Measurements from ENCODE around the gene UNC13D.

DNA sequence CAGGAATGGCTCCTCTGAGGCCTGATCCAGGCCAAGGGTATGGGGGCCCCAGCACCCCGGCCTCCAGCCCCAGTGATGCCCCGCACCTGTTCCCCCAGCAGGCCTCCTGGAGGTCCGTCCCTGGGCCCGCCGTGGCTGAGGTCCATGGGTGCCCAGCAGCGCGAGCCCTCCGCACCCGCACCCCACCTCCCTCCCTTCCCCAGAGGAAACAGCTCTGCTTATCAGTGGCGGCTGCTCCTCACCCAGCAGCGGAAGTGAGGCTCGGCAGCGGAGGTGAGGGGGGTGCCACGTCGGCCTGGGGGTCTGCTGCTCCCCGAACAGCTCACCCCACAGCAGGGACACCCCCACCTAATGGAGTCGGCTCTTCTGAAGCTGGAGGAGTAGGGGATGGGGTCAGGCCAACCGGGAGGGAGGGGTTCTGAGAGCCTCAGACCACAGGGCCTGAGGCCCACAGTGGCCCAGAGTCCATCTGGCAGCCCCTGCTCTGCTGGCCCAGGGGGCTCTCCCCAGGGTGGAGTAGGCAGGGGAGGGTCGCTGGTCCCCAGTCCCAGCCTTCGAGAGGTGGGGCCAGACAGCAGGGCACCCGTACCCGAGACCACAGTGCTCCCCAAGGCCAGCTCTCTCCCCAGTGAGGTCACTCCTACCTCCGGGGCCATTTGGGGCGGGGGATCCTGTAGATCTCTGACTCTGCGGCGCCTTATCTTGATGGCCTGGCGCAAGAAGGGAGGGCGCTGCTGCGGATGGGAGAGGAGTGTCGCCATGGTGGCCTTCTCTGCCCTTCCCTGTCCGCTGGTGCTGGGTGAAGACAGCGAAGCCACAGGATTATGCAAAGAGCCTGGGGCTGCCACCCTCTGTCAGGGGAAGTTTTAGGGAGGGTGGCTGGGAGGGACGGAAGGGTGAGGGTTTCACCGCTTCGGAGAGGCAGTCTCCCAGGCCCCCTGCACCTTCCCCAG lies at the start of gene UNC13D:
- TF ChIP-seq EZH2 (IDR thresholded peaks at IDR 0.05; ENCODE audit: insufficient read depth, poor library complexity, severe bottlenecking): no peak
- no peak for TF ChIP-seq EZH2phosphoT487 (IDR thresholded peaks at IDR 0.05; ENCODE audit: insufficient read depth, low read depth)

Data from GM23248 (cell line).